Suprapubic skin (tissue), 4 donors: ENCODE results near the gene RASA3. TPM values are rescaled to one million over a fixed set of nuclear protein-coding genes. Genes with fewer than 3 reads are reported as not detected.

ENCODE experiments used
- DNase-seq, 2 donors: peaks; one replicate each; pipeline ENCODE4 v3.0.0-alpha.2; 2019; ENCODE audit warnings: low spot score in 2 of 2
- H3K27ac ChIP-seq: fragments of 200-600 bp; sonication (generic); one replicate; pipeline ENCODE4 v1.5.1; 2019
- H3K27me3 ChIP-seq: fragments of 200-600 bp; sonication (generic); one replicate; pipeline ENCODE4 v1.5.1; 2019
- H3K36me3 ChIP-seq: fragments of 200-600 bp; sonication (generic); one replicate; pipeline ENCODE4 v1.5.1; 2019
- H3K4me1 ChIP-seq: fragments of 200-600 bp; sonication (generic); one replicate; pipeline ENCODE4 v1.5.1; 2019
- H3K4me3 ChIP-seq: fragments of 200-600 bp; sonication (generic); one replicate; pipeline ENCODE4 v1.5.1; 2019; ENCODE audit warnings: mild to moderate bottlenecking
- H3K9me3 ChIP-seq: fragments of 200-600 bp; sonication (generic); one replicate; pipeline ENCODE4 v1.5.1; 2019
- EP300 ChIP-seq: sonication (generic); formaldehyde crosslinking; IDR thresholded peaks from one replicate; pipeline ENCODE4 v1.6.1; 2017; ENCODE audit warnings: antibody characterized with exemption
- POLR2A ChIP-seq, 2 donors: fragments of 450-650 bp; IDR thresholded peaks; one replicate each; pipeline ENCODE4 v1.6.1; 2017; ENCODE audit warnings: antibody characterized with exemption in 2 of 2, mild to moderate bottlenecking in 2 of 2, moderate library complexity in 2 of 2
- POLR2AphosphoS5 ChIP-seq, 3 donors: sonication (generic); formaldehyde crosslinking; IDR thresholded peaks; one replicate each; pipeline ENCODE4 v1.6.1; 2017; ENCODE audit warnings: antibody characterized with exemption in 3 of 3
- WGBS: methylation state at CpG from one replicate; pipeline ENCODE4 v1.1.5; 2018; 5-methylcytosine and 5-hydroxymethylcytosine counted together
- total RNA-seq, 4 donors: library from RNA; depleted of rRNA; stranded (reverse); fragments of >200 nt; gene quantifications; one replicate each; pipeline ENCODE4 v1.1.0, GENCODE V29; 2016
- TF ChIP-seq, protein P1 (sequence below), 2 donors: fragments of 200-600 bp in 1 of 2; fragments of 450-650 bp in 1 of 2; sonication (generic) in 1 of 2; IDR thresholded peaks; one replicate each; pipeline ENCODE4 v1.5.1; 2016 to 2019; ENCODE audit warnings: antibody characterized with exemption in 2 of 2, mild to moderate bottlenecking in 1 of 2, moderate library complexity in 1 of 2

RASA3 gene
- total RNA-seq, 4 donors from 2014 or later = 15.3 to 37.1 (median 16.4) TPM

GRCh38 chr13:114005206-114005724 lies 127.2 kb downstream of the RASA3 start:
- WGBS = 90% methylated on average over 14 of the region's 15 CpGs
- DNase-seq = peak; percentile 51 to 66
- TF ChIP-seq POLR2A (IDR thresholded peaks at IDR 0.05) (no peak), EP300 (no peak), POLR2AphosphoS5 (IDR thresholded peaks at IDR 0.05) (no peak)
- TF ChIP-seq, protein P1, sequence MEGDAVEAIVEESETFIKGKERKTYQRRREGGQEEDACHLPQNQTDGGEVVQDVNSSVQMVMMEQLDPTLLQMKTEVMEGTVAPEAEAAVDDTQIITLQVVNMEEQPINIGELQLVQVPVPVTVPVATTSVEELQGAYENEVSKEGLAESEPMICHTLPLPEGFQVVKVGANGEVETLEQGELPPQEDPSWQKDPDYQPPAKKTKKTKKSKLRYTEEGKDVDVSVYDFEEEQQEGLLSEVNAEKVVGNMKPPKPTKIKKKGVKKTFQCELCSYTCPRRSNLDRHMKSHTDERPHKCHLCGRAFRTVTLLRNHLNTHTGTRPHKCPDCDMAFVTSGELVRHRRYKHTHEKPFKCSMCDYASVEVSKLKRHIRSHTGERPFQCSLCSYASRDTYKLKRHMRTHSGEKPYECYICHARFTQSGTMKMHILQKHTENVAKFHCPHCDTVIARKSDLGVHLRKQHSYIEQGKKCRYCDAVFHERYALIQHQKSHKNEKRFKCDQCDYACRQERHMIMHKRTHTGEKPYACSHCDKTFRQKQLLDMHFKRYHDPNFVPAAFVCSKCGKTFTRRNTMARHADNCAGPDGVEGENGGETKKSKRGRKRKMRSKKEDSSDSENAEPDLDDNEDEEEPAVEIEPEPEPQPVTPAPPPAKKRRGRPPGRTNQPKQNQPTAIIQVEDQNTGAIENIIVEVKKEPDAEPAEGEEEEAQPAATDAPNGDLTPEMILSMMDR (IDR thresholded peaks at IDR 0.05) = no peak
- H3K9me3 ChIP-seq = no peaks in the 10 kb centered on the region
- no peaks in the 10 kb centered on the region for H3K27me3 ChIP-seq
- peaks cover 22% of the 10 kb centered on the region for H3K36me3 ChIP-seq
- H3K4me3 ChIP-seq = no peak overlapping the region
- no peak overlapping the region for H3K27ac ChIP-seq
- no peaks in the 10 kb centered on the region for H3K4me1 ChIP-seq

GRCh38 chr13:114004420-114005205 lies 127.8 kb downstream of the RASA3 start:
- Histone ChIP-seq H3K27me3 (no peaks in the 10 kb centered on the region), H3K36me3 (peaks cover 15% of the 10 kb centered on the region), H3K27ac (no peak overlapping the region), H3K9me3 (no peaks in the 10 kb centered on the region), H3K4me1 (no peaks in the 10 kb centered on the region), H3K4me3 (no peak overlapping the region)
- WGBS = 83% methylated on average over 41 of the region's 41 CpGs
- TF ChIP-seq POLR2AphosphoS5 (IDR thresholded peaks at IDR 0.05) = no peak
- no peak for TF ChIP-seq POLR2A (IDR thresholded peaks at IDR 0.05)
- TF ChIP-seq EP300 = no peak
- TF ChIP-seq, protein P1 (IDR thresholded peaks at IDR 0.05) = no peak
- DNase-seq = peak; percentile 57 to 63

- Histone ChIP-seq H3K27me3 (no peaks in the 10 kb centered on the region), H3K4me1 (peaks cover 14% of the 10 kb centered on the region), H3K36me3 (peaks cover 7% of the 10 kb centered on the region), H3K4me3 (no peak overlapping the region), H3K27ac (no peak overlapping the region), H3K9me3 (no peaks in the 10 kb centered on the region)
- TF ChIP-seq POLR2AphosphoS5 (IDR thresholded peaks at IDR 0.05) (no peak), EP300 (no peak), POLR2A (IDR thresholded peaks at IDR 0.05) (no peak)
- TF ChIP-seq, protein P1 (IDR thresholded peaks at IDR 0.05) = no peak
- WGBS = 91% methylated on average over 20 of the region's 24 CpGs
- DNase-seq = peak; percentile 60 to 78
Measured at GRCh38 chr13:114002771-114003321, 129.6 kb downstream of the RASA3 start.

GRCh38 chr13:114002009-114002544 lies 130.3 kb downstream of the RASA3 start:
- Histone ChIP-seq H3K36me3 (peaks cover 7% of the 10 kb centered on the region), H3K4me3 (no peak overlapping the region), H3K9me3 (no peaks in the 10 kb centered on the region), H3K27ac (no peak overlapping the region), H3K27me3 (no peaks in the 10 kb centered on the region), H3K4me1 (peaks cover 16% of the 10 kb centered on the region)
- WGBS = 80% methylated on average over 27 of the region's 27 CpGs
- DNase-seq = peak in 1 of 2 donors; percentile 76
- TF ChIP-seq, protein P1 (IDR thresholded peaks at IDR 0.05) = no peak
- no peak for TF ChIP-seq EP300
- TF ChIP-seq POLR2AphosphoS5 (IDR thresholded peaks at IDR 0.05) = no peak
- no peak for TF ChIP-seq POLR2A (IDR thresholded peaks at IDR 0.05)
